ENCODE results near the gene CYP2F1.
A peak's percentile ranks its signal among the peaks of the same experiment; 100 is the strongest.

CYP2F1 gene

DNA sequence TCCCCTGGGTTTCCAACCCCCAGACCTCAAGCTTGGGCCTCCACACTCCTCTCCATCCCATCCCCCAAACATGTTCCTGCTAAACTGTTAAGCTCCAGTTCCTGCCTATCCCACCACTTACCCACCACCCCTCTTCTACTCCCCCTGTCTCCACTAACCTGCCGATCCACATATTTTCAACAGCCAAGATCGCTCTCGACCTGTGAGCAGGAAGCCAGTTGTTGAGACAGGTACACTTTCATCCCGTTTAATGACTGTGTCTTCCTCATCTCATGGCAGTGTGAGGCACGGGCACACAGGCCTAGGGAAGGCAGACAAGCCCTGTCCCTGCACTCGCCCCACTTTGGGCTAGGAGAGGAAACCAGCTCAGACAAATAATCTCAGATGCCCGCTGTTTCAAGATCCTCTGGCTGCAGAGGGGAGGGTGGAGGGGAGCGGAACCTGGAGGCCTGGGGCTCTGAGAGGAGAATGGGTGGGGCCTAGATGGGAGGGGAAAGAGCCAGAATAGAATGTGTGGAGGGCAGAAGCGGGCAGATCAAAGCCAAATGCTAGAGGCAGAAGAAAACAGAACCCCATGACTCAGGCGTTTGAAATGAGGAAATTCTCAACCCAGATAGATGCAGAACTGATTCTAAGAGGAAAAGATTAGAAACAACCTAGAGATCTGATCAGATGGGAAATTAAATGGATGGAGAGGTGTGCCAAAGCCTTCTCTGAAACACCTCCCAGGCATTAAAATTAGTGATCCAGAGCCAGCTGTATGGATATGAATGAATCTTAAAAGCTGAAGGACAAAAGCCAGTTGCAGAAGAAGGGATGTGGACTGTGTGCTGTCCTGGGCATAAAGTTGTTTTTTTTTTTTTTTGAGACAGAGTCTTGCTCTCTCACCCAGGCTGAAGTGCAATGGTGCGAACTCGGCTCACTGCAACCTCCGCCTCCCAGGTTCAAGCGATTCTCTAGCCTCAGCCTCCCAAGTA is 61.9 kb downstream of the CYP2F1 start:
- peak in 1 of 2 donors; percentile 7 for DNase-seq (ENCODE audit: low read depth in 2 of 2)
